Stimulated activated effector memory CD8-positive, alpha-beta T cell treated with anti-CD3 and anti-CD28 coated beads, Interleukin-12 subunit alpha, Interleukin-12 subunit beta, amount 100 ng/mL, for 72 hours (primary cell): ENCODE data around the gene BCAR1.
"Not testable (repeated sequence)": the region's sequence is repeated elsewhere in the genome, so short reads cannot be mapped to it uniquely, and the experiment has no call there.

Experiments used
- ATAC-seq: fragments of 150-1000 bp; cut with Tn5 transposase; 2 replicates; pipeline ENCODE4 v1.10.0; 2021
- DNase-seq, 2 donors: peaks; one replicate each; pipeline ENCODE4 v3.0.0; 2021 to 2022; ENCODE audit warnings: low spot score in 2 of 2
- H3K27ac Mint-ChIP-seq: one replicate; pipeline ENCODE4 v1.8.0; 2022; ENCODE audit warnings: mild to moderate bottlenecking, mixed read lengths
- H3K36me3 Mint-ChIP-seq: one replicate; pipeline ENCODE4 v1.8.0; 2022; ENCODE audit warnings: mild to moderate bottlenecking, mixed read lengths
- H3K4me1 Mint-ChIP-seq: one replicate; pipeline ENCODE4 v1.8.0; 2022; ENCODE audit warnings: mixed read lengths
- H3K4me3 Mint-ChIP-seq: one replicate; pipeline ENCODE4 v1.8.0; 2022; ENCODE audit warnings: mild to moderate bottlenecking, mixed read lengths
- H3K9me3 Mint-ChIP-seq: one replicate; pipeline ENCODE4 v1.8.0; 2022; ENCODE audit warnings: mixed read lengths

The BCAR1 gene

GRCh38 chr16:75209944-75210343 is 41.5 kb downstream of the BCAR1 start:
- ATAC-seq (no peak), DNase-seq (no peak)
- no peak overlapping the region for H3K4me3 Mint-ChIP-seq
- no peaks in the 10 kb centered on the region for H3K36me3 Mint-ChIP-seq
- no peak overlapping the region for H3K27ac Mint-ChIP-seq
- no peaks in the 10 kb centered on the region for H3K4me1 Mint-ChIP-seq
- H3K9me3 Mint-ChIP-seq: no peaks in the 10 kb centered on the region

GRCh38 chr16:75209514-75209913 is 41.9 kb downstream of the BCAR1 start:
- not testable (repeated sequence) for DNase-seq, H3K27ac Mint-ChIP-seq, H3K4me3 Mint-ChIP-seq, H3K36me3 Mint-ChIP-seq, H3K4me1 Mint-ChIP-seq, H3K9me3 Mint-ChIP-seq, ATAC-seq

GRCh38 chr16:75208861-75209505 is 42.4 kb downstream of the BCAR1 start:
- ATAC-seq: no peak
- no peaks in the 10 kb centered on the region for H3K9me3 Mint-ChIP-seq
- H3K4me3 Mint-ChIP-seq: no peak overlapping the region

GRCh38 chr16:75208242-75208825 is 43.1 kb downstream of the BCAR1 start:
- no peak overlapping the region for H3K4me3 Mint-ChIP-seq
- no peak for DNase-seq

More at GRCh38 chr16:75208861-75209505, 42.4 kb downstream of the BCAR1 start:
- Mint-ChIP-seq H3K4me1 (no peaks in the 10 kb centered on the region), H3K27ac (no peak overlapping the region), H3K36me3 (no peaks in the 10 kb centered on the region)
- no peak for DNase-seq

GRCh38 chr16:75207831-75208230 is 43.6 kb downstream of the BCAR1 start:
- ATAC-seq: no peak
- no peaks in the 10 kb centered on the region for H3K9me3 Mint-ChIP-seq
- no peak overlapping the region for H3K27ac Mint-ChIP-seq

More at GRCh38 chr16:75208242-75208825, 43.1 kb downstream of the BCAR1 start:
- Mint-ChIP-seq H3K36me3 (no peaks in the 10 kb centered on the region), H3K27ac (no peak overlapping the region), H3K9me3 (no peaks in the 10 kb centered on the region), H3K4me1 (no peaks in the 10 kb centered on the region)
- ATAC-seq: no peak

GRCh38 chr16:75206749-75207451 is 44.5 kb downstream of the BCAR1 start, which contains the start of gene CTRB2:
Gene CTRB2 (minus strand): TSS chr16:75207161. CDS start chr16:75207141, 20 bp downstream.
- no peaks in the 10 kb centered on the region for H3K9me3 Mint-ChIP-seq
- no peak within 1 kb of the TSS for H3K4me3 Mint-ChIP-seq
- DNase-seq (no peak), ATAC-seq (no peak)
- no peaks in the 10 kb centered on the region for H3K4me1 Mint-ChIP-seq
- no peak within 1 kb of the TSS for H3K27ac Mint-ChIP-seq
- no peaks in the 10 kb centered on the region for H3K36me3 Mint-ChIP-seq

More at GRCh38 chr16:75207831-75208230, 43.6 kb downstream of the BCAR1 start:
- no peak for DNase-seq
- Mint-ChIP-seq H3K4me3 (no peak overlapping the region), H3K36me3 (no peaks in the 10 kb centered on the region), H3K4me1 (no peaks in the 10 kb centered on the region)

GRCh38 chr16:75205961-75206748 is 45.3 kb downstream of the BCAR1 start:
- DNase-seq, H3K4me3 Mint-ChIP-seq, H3K27ac Mint-ChIP-seq, H3K4me1 Mint-ChIP-seq, ATAC-seq, H3K36me3 Mint-ChIP-seq, H3K9me3 Mint-ChIP-seq: not testable (repeated sequence)

- not testable (repeated sequence) for H3K36me3 Mint-ChIP-seq, ATAC-seq, DNase-seq, H3K4me3 Mint-ChIP-seq, H3K9me3 Mint-ChIP-seq, H3K27ac Mint-ChIP-seq, H3K4me1 Mint-ChIP-seq
These were observed 46.0 kb downstream of the BCAR1 start for GRCh38 chr16:75205438-75205837.

GRCh38 chr16:75204905-75205304 is 46.5 kb downstream of the BCAR1 start:
- DNase-seq, ATAC-seq, H3K9me3 Mint-ChIP-seq, H3K4me1 Mint-ChIP-seq, H3K4me3 Mint-ChIP-seq, H3K27ac Mint-ChIP-seq, H3K36me3 Mint-ChIP-seq: not testable (repeated sequence)

GRCh38 chr16:75204410-75204758 is 47.0 kb downstream of the BCAR1 start:
- Mint-ChIP-seq H3K4me3 (no peak overlapping the region), H3K36me3 (no peaks in the 10 kb centered on the region), H3K27ac (no peak overlapping the region), H3K9me3 (no peaks in the 10 kb centered on the region), H3K4me1 (peaks cover 11% of the 10 kb centered on the region)
- ATAC-seq: no peak
- no peak for DNase-seq

- Mint-ChIP-seq H3K36me3 (no peaks in the 10 kb centered on the region), H3K27ac (no peak overlapping the region), H3K4me1 (peaks cover 11% of the 10 kb centered on the region), H3K4me3 (no peak overlapping the region), H3K9me3 (no peaks in the 10 kb centered on the region)
- no peak for ATAC-seq
- DNase-seq: no peak
These were observed 47.6 kb downstream of the BCAR1 start for GRCh38 chr16:75203667-75204409.

GRCh38 chr16:75203096-75203495 is 48.3 kb downstream of the BCAR1 start:
- Mint-ChIP-seq H3K4me3 (no peak overlapping the region), H3K27ac (no peak overlapping the region), H3K4me1 (peaks cover 12% of the 10 kb centered on the region), H3K9me3 (no peaks in the 10 kb centered on the region), H3K36me3 (no peaks in the 10 kb centered on the region)
- DNase-seq: no peak
- no peak for ATAC-seq

- no peak for DNase-seq
- Mint-ChIP-seq H3K27ac (no peak overlapping the region), H3K4me1 (peaks cover 18% of the 10 kb centered on the region), H3K36me3 (no peaks in the 10 kb centered on the region), H3K9me3 (no peaks in the 10 kb centered on the region), H3K4me3 (no peak overlapping the region)
- ATAC-seq: no peak
These were observed 49.3 kb downstream of the BCAR1 start for GRCh38 chr16:75202069-75202590.

GRCh38 chr16:75198135-75198600 is 53.3 kb downstream of the BCAR1 start:
- H3K9me3 Mint-ChIP-seq: no peaks in the 10 kb centered on the region
- no peak overlapping the region for H3K4me3 Mint-ChIP-seq
- H3K36me3 Mint-ChIP-seq: no peaks in the 10 kb centered on the region
- DNase-seq (no peak), ATAC-seq (no peak)
- peaks cover 18% of the 10 kb centered on the region for H3K4me1 Mint-ChIP-seq
- H3K27ac Mint-ChIP-seq: no peak overlapping the region
